NT2/D1 (cell line): ENCODE results near the gene GOLGA3.

Experiments used
- YY1 ChIP-seq: IDR thresholded peaks from 2 replicates; pipeline ENCODE4 v1.6.1; 2011; ENCODE audit not compliant: insufficient read length, insufficient read depth
- ZNF274 ChIP-seq: IDR thresholded peaks from 2 replicates; pipeline ENCODE4 v1.6.1; 2011; ENCODE audit warnings: mild to moderate bottlenecking, low read depth, low read length

DNA sequence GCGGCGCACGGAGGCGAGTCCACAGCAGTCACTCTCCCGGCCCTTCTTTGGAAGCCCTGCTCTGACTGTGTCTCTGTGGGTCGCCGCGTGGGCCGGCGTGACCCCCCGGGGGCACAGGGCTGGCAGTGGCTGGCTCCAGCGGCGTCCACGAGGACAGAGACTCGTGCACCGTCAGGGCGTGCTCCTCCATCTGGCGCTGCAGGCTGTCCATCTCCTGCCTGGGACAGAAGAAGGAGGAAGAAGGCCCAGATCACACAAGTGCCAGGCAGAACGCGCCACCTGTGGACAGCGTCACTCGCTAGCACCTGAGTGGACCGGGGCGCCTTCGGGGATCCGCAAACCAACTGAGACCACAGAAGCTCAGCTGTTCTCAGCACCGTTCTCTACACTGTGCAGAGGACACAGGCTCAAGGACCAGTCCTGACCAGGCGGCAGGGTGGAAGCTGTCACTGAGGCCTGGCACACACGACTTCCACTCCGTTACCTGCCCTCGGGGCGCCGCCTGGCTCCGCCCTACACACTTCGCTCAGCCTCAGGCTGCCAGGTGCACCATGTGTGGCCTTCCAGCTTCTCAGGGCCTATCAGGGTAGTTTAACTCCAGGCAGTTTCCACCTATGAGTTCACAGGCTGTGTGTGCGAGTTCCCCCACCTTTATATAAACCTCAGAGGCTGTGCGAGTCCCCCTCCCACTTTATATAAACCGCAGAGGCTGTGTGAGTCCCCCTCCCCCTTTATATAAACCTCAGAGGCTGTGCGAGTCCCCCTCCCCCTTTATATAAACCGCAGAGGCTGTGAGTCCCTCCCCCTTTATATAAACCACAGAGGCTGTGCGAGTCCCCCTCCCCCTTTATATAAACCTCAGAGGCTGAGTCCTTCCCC lies 55.4 kb downstream of the GOLGA3 start:
- no peak for TF ChIP-seq YY1
- no peak for TF ChIP-seq ZNF274
